Measurements from ENCODE around the gene SULT2A1. TPM values are rescaled to one million over a fixed set of nuclear protein-coding genes. Genes with fewer than 3 reads are reported as not detected.

SULT2A1 gene
- total RNA-seq, 2 experiments from 2014 or later = not detected

Other genes with a start within 250 kb of the SULT2A1 start
- not detected for gene EHD2, start 172.9 kb downstream of the SULT2A1 start, total RNA-seq
- gene NOP53, start 140.8 kb downstream of the SULT2A1 start, total RNA-seq = 100 to 1,000 TPM; 257 to 271 TPM
- 100 to 1,000 TPM; 110 to 120 TPM for gene SELENOW, start 107.6 kb downstream of the SULT2A1 start, total RNA-seq
- gene TPRX1, start 81.8 kb downstream of the SULT2A1 start, total RNA-seq = not detected
- not detected for gene CRX, start 64.4 kb downstream of the SULT2A1 start, total RNA-seq
- not detected for gene TPRX2, start 27.1 kb downstream of the SULT2A1 start, total RNA-seq
- gene BSPH1, start 105.9 kb upstream of the SULT2A1 start, total RNA-seq = not detected
- not detected for gene ELSPBP1, start 108.3 kb upstream of the SULT2A1 start, total RNA-seq
- not detected for gene CABP5, start 157.8 kb upstream of the SULT2A1 start, total RNA-seq
- 10 to 100 TPM; 10.8 to 11.5 TPM for gene PLA2G4C, start 224.5 kb upstream of the SULT2A1 start, total RNA-seq